GM12878 (cell line): ENCODE data around the gene ABHD12B. TPM values are rescaled to one million over a fixed set of nuclear protein-coding genes. Genes with fewer than 3 reads are reported as not detected.

Experiments used
- ATAC-seq: fragments of 200-7000 bp; cut with Tn5 transposase; 3 replicates; pipeline ENCODE4 v1.9.1; 2020; ENCODE audit warnings: mild to moderate bottlenecking, moderate library complexity
- BruUV-seq: library from RNA; stranded (reverse); fragments of 400-500 nt; replicated peaks from 2 replicates; lab custom pipeline; 2021; lab: Mats Ljungman, UMichigan
- CTCF ChIA-PET: fragments of 300-600 bp; sonication (Branson Sonifier 250); formaldehyde crosslinking; extraction: SDS; loops from one replicate; lab custom pipeline; 2021; ENCODE audit warnings: inconsistent platforms; lab: Yijun Ruan, JAX
- POLR2A ChIA-PET: fragments of 350-600 bp; formaldehyde crosslinking; extraction: SDS; loops from one replicate; lab custom pipeline; 2021; ENCODE audit warnings: inconsistent platforms; lab: Charles Lee
- RAD21 ChIA-PET: fragments of 300-600 bp; sonication (Branson Sonifier 250); formaldehyde crosslinking; loops from one replicate; lab custom pipeline; 2023; ENCODE audit warnings: antibody characterized with exemption; ENCODE audit not compliant: unreplicated experiment; lab: Charles Lee
- SMC1A ChIA-PET: fragments of 300-600 bp; sonication (Branson Sonifier 250); formaldehyde crosslinking; loops from one replicate; lab custom pipeline; 2023; ENCODE audit not compliant: unreplicated experiment, uncharacterized antibody; lab: Charles Lee
- DNase-seq: peaks from one replicate; pipeline ENCODE4 v3.0.0-alpha.2; 2011; ENCODE audit warnings: low read depth, low spot score
- FAIRE-seq: peaks from 3 replicates; lab custom pipeline; 2011; peaks lifted over from hg19 to GRCh38; lab: Jason Lieb, UNC
- H2AFZ ChIP-seq: 2 replicates; pipeline ENCODE4 v1.6.0; 2011; ENCODE audit warnings: low read depth, low read length, control low read depth; ENCODE audit not compliant: control insufficient read depth
- H3K27ac ChIP-seq: 2 replicates; pipeline ENCODE4 v1.5.1; 2011; ENCODE audit warnings: control low read depth; ENCODE audit not compliant: control insufficient read depth, insufficient read depth
- H3K27me3 ChIP-seq, 2 experiments: replicated peaks in 1 of 2; 2 replicates each; pipeline versions ENCODE4 v1.6.0 to v1.6.1; 2011; ENCODE audit warnings: low read length in 1 of 2; ENCODE audit not compliant: control insufficient read depth in 2 of 2, insufficient read depth in 2 of 2
- H3K36me3 ChIP-seq, 2 experiments: 2 replicates each; pipeline ENCODE4 v1.5.1; 2011; ENCODE audit warnings: low read length in 1 of 2; ENCODE audit not compliant: control insufficient read depth in 2 of 2, insufficient read depth in 2 of 2
- H3K4me1 ChIP-seq: 2 replicates; pipeline ENCODE4 v1.6.1; 2011; ENCODE audit warnings: mild to moderate bottlenecking, low read length, moderate library complexity, mixed read lengths; ENCODE audit not compliant: control insufficient read depth, insufficient read depth
- H3K4me2 ChIP-seq: 2 replicates; pipeline ENCODE4 v1.6.0; 2011; ENCODE audit warnings: control low read depth; ENCODE audit not compliant: control insufficient read depth, insufficient read depth
- H3K4me3 ChIP-seq: fragments of 200-600 bp; sonication (generic); 2 replicates; pipeline ENCODE4 v1.5.1; 2016
- H3K79me2 ChIP-seq: 2 replicates; pipeline ENCODE4 v1.6.0; 2011; ENCODE audit warnings: low read length; ENCODE audit not compliant: control insufficient read depth, insufficient read depth
- H3K9ac ChIP-seq: 2 replicates; pipeline ENCODE4 v1.8.0; 2011; ENCODE audit warnings: low read length, control low read depth, mixed read lengths; ENCODE audit not compliant: control insufficient read depth, insufficient read depth
- H3K9me3 ChIP-seq: replicated peaks from 3 replicates; pipeline ENCODE4 v1.5.1; 2011; ENCODE audit warnings: mild to moderate bottlenecking, low read length; ENCODE audit not compliant: control insufficient read depth, insufficient read depth
- H4K20me1 ChIP-seq: 2 replicates; pipeline ENCODE4 v1.6.0; 2011; ENCODE audit not compliant: control insufficient read depth, insufficient read depth
- CHD2 ChIP-seq: IDR thresholded peaks from 2 replicates; pipeline ENCODE4 v1.6.1; 2011; ENCODE audit warnings: low read depth, low read length, improper control_type of control experiment, borderline replicate concordance
- FOS ChIP-seq: IDR thresholded peaks from 3 replicates; pipeline ENCODE4 v1.6.1; 2011; ENCODE audit warnings: borderline replicate concordance; ENCODE audit not compliant: insufficient read length; ENCODE audit errors: extremely low read depth
- MTA2 ChIP-seq: fragments of 450-650 bp; IDR thresholded peaks from 2 replicates; pipeline ENCODE4 v1.6.1; 2016; ENCODE audit warnings: low read depth, mild to moderate bottlenecking, moderate library complexity
- NFYA ChIP-seq: IDR thresholded peaks from 2 replicates; pipeline ENCODE4 v1.6.1; 2011; ENCODE audit warnings: low read depth, mild to moderate bottlenecking, low read length, improper control_type of control experiment, borderline replicate concordance
- SIN3A ChIP-seq: IDR thresholded peaks from 2 replicates; pipeline ENCODE4 v1.6.1; 2012; ENCODE audit warnings: low read depth, low read length, improper control_type of control experiment
- SP1 ChIP-seq: IDR thresholded peaks from one replicate; pipeline ENCODE4 v1.6.1; 2011; ENCODE audit warnings: low read depth, low read length
- SRF ChIP-seq, 2 experiments: IDR thresholded peaks; 2 replicates each; pipeline ENCODE4 v1.6.1; 2011; ENCODE audit warnings: low read depth in 2 of 2, low read length in 2 of 2, mild to moderate bottlenecking in 1 of 2, moderate library complexity in 1 of 2
- STAT3 ChIP-seq: IDR thresholded peaks from 2 replicates; pipeline ENCODE4 v1.6.1; 2011; ENCODE audit warnings: low read depth, low read length, improper control_type of control experiment
- ZNF217 ChIP-seq: fragments of 450-650 bp; IDR thresholded peaks from 2 replicates; pipeline ENCODE4 v1.6.1; 2017; ENCODE audit warnings: antibody characterized with exemption, mild to moderate bottlenecking
- WGBS: methylation state at CpG from one replicate; pipeline ENCODE4 v1.1.6; 2016; ENCODE audit warnings: low lambda C conversion rate; ENCODE audit not compliant: insufficient replicate concordance, insufficient coverage; ENCODE audit errors: missing lambda C conversion rate; 5-methylcytosine and 5-hydroxymethylcytosine counted together
- in situ Hi-C: fragments of 300-500 bp; cut with MboI; formaldehyde crosslinking; loops from 9 replicates; pipeline ENCODE4 v1.14.3; 2018; ENCODE audit warnings: mixed read lengths
- intact Hi-C: fragments of 100-400 bp; cut with micrococcal nuclease; formaldehyde crosslinking; loops from one replicate; pipeline ENCODE4 v1.14.2; 2022; ENCODE audit not compliant: unreplicated experiment
- polyA plus RNA-seq, 11 experiments: library from polyadenylated mRNA; depleted of rRNA in 4 of 11; unstranded in 6 of 11; stranded (reverse) in 5 of 11; fragments of >200 nt; fragmentation: Nextera tagmentation in 4 of 11; fragmentation: Illumina TruSeq in 1 of 11; extraction: Ambion mirVana in 4 of 11; extraction: Trizol in 1 of 11; gene quantifications; 1 replicate in 1 of 11; 2 replicates in 10 of 11; pipeline versions ENCODE4 v1.2.1 to v1.2.3, GENCODE V29; 2011 to 2016; ENCODE audit warnings: inconsistent platforms in 2 of 11, missing spikeins in 2 of 11, low read depth in 1 of 11
- total RNA-seq, 4 experiments: library from RNA; depleted of rRNA in 3 of 4; stranded (reverse); fragments of >200 nt in 3 of 4; fragmentation: Illumina TruSeq in 1 of 4; extraction: Trizol in 1 of 4; gene quantifications; 2 replicates each; pipeline versions ENCODE4 v1.2.1 to v1.2.3, GENCODE V29; 2013 to 2021
- TF ChIP-seq, protein P1 (sequence below): fragments of 450-650 bp; IDR thresholded peaks from 2 replicates; pipeline ENCODE4 v1.6.1; 2017; ENCODE audit warnings: mild to moderate bottlenecking
- TF ChIP-seq, protein P2 (sequence below): fragments of 450-650 bp; IDR thresholded peaks from 2 replicates; pipeline ENCODE4 v1.6.1; 2016; ENCODE audit warnings: mild to moderate bottlenecking

Gene ABHD12B
- total and polyA plus RNA-seq, 10 of the 15 experiments (the other 5 are each of a cell fraction or from before 2014, with no cell fraction given) = not detected

DNA sequence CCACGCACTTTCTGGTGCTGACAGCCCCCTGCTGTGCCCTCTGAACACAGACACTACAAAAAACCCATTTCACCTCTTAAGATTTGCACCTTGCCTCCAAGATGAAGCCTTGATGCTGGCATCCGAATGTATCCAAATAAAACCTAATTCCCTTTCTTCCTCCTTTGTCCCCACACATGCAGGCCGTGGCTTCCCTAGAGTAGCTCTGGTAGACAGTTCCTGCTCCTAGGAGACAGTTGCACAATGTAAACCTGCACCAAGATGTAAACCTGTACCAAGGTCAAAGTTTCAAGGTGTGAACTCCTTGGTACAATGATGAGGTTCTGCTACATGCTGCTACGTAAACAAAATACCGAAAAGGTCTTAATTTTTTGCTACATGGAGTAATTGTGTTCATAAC, 625 bp upstream of the ABHD12B start:
- BruUV-seq = no TSS peak
- in situ Hi-C loops (loop anchor here (25.0 kb wide), 1 partner anchor 259 kb away; no protein-coding TSS in a partner anchor), intact Hi-C loops (loop anchor here (10.0 kb wide), 1 partner anchor 354 kb away; no protein-coding TSS in a partner anchor)
- FAIRE-seq (no peak), DNase-seq (no peak), ATAC-seq (no peak)
- Histone ChIP-seq H3K4me3 (no peak overlapping the region), H3K9me3 (no peaks in the 10 kb centered on the region), H3K79me2 (no peaks in the 10 kb centered on the region), H4K20me1 (no peaks in the 10 kb centered on the region), H3K27me3 (peaks cover 4 to 15% of the 10 kb centered on the region in 2 experiments), H2AFZ (no peak overlapping the region), H3K4me2 (no peak overlapping the region), H3K27ac (no peak overlapping the region), H3K36me3 (no peaks in the 10 kb centered on the region), H3K4me1 (peaks cover 11% of the 10 kb centered on the region), H3K9ac (no peak overlapping the region)
- WGBS = 73% methylated on average over 5 of the region's 5 CpGs
- TF ChIP-seq, protein P1, sequence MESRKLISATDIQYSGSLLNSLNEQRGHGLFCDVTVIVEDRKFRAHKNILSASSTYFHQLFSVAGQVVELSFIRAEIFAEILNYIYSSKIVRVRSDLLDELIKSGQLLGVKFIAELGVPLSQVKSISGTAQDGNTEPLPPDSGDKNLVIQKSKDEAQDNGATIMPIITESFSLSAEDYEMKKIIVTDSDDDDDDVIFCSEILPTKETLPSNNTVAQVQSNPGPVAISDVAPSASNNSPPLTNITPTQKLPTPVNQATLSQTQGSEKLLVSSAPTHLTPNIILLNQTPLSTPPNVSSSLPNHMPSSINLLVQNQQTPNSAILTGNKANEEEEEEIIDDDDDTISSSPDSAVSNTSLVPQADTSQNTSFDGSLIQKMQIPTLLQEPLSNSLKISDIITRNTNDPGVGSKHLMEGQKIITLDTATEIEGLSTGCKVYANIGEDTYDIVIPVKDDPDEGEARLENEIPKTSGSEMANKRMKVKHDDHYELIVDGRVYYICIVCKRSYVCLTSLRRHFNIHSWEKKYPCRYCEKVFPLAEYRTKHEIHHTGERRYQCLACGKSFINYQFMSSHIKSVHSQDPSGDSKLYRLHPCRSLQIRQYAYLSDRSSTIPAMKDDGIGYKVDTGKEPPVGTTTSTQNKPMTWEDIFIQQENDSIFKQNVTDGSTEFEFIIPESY = no peak
- no peak for TF ChIP-seq CHD2
- no peak for TF ChIP-seq FOS
- TF ChIP-seq MTA2 = no peak
- no peak for TF ChIP-seq SIN3A
- TF ChIP-seq NFYA = no peak
- TF ChIP-seq ZNF217 = no peak
- no peak for TF ChIP-seq STAT3
- TF ChIP-seq, protein P2, sequence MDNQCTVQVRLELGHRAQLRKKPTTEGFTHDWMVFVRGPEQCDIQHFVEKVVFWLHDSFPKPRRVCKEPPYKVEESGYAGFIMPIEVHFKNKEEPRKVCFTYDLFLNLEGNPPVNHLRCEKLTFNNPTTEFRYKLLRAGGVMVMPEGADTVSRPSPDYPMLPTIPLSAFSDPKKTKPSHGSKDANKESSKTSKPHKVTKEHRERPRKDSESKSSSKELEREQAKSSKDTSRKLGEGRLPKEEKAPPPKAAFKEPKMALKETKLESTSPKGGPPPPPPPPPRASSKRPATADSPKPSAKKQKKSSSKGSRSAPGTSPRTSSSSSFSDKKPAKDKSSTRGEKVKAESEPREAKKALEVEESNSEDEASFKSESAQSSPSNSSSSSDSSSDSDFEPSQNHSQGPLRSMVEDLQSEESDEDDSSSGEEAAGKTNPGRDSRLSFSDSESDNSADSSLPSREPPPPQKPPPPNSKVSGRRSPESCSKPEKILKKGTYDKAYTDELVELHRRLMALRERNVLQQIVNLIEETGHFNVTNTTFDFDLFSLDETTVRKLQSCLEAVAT = no peak
- TF ChIP-seq SRF (IDR thresholded peaks at IDR 0.05; ENCODE audit: low read depth in 2 of 2, low read length in 2 of 2) = no peak
- no peak for TF ChIP-seq SP1
- POLR2A ChIA-PET = no interaction called here
- SMC1A ChIA-PET = interaction anchor here (1.0 kb wide), 1 partner anchor 115 kb away, joined by 3 read pairs; no protein-coding TSS in a partner anchor
- CTCF ChIA-PET = interaction anchor here (1.0 to 3.4 kb wide), 4 partner anchors 11 to 270 kb away, joined by 3 to 17 read pairs (median 4); no protein-coding TSS in a partner anchor
- RAD21 ChIA-PET = interaction anchor here (1.5 kb wide), 1 partner anchor 11 kb away, joined by 9 read pairs; no protein-coding TSS in a partner anchor
